Adrenal gland (tissue), 12 donors: ENCODE data around the gene SYT2. TPM values are rescaled to one million over a fixed set of nuclear protein-coding genes. Genes with fewer than 3 reads are reported as not detected.
A peak's percentile ranks its signal among the peaks of the same experiment; 100 is the strongest.

ENCODE experiments used
- DNase-seq, 7 donors: peaks; one replicate each; pipeline ENCODE4 v3.0.0-alpha.2; 2019 to 2020
- H3K27ac ChIP-seq, 5 donors: fragments of 200-600 bp; sonication (generic) in 4 of 5; 1 replicate in 3 of 5; 2 replicates in 2 of 5; pipeline versions ENCODE4 v1.5.1 to v1.8.0; 2016 to 2020; ENCODE audit warnings: mild to moderate bottlenecking in 1 of 5
- H3K27me3 ChIP-seq: fragments of 200-600 bp; 2 replicates; pipeline ENCODE4 v1.8.0; 2021
- H3K36me3 ChIP-seq, 2 donors: fragments of 200-600 bp; replicated peaks in 1 of 2; 1 replicate in 1 of 2; 2 replicates in 1 of 2; pipeline versions ENCODE4 v1.5.1 to v1.8.0; 2018 to 2022
- H3K4me1 ChIP-seq, 2 donors: fragments of 200-600 bp; replicated peaks in 1 of 2; 1 replicate in 1 of 2; 2 replicates in 1 of 2; pipeline versions ENCODE4 v1.5.1 to v1.8.0; 2018 to 2021
- H3K4me3 ChIP-seq, 4 donors: fragments of 200-600 bp; sonication (generic) in 3 of 4; one replicate each; pipeline ENCODE4 v1.5.1; 2016 to 2018
- H3K9me3 ChIP-seq, 3 donors: fragments of 200-600 bp; sonication (generic) in 1 of 3; replicated peaks in 1 of 3; 1 replicate in 2 of 3; 2 replicates in 1 of 3; pipeline versions ENCODE4 v1.5.1 to v1.8.0; 2016 to 2021
- POLR2A ChIP-seq, 2 donors: fragments of 450-650 bp; IDR thresholded peaks; one replicate each; pipeline ENCODE4 v1.6.1; 2017; ENCODE audit warnings: antibody characterized with exemption in 2 of 2, mild to moderate bottlenecking in 2 of 2, moderate library complexity in 1 of 2
- WGBS, 4 donors: extraction: QIAGEN DNeasy Blood & Tissue Kit in 2 of 4; methylation state at CpG; one replicate each; pipeline versions ENCODE4 v1.1.5 to v1.1.7; 2013 to 2017; 5-methylcytosine and 5-hydroxymethylcytosine counted together
- intact Hi-C, 2 donors: fragments of 100-400 bp; cut with DNase I; formaldehyde crosslinking; loops; one replicate each; pipeline versions ENCODE4 v1.14.1 to v1.15.0; 2022 to 2023
- polyA plus RNA-seq, 3 donors: library from polyadenylated mRNA; stranded (reverse); fragments of 200-250 nt in 2 of 3; fragments of 350-450 nt in 1 of 3; fragmentation: Illumina TruSeq in 1 of 3; extraction: RNeasy Lipid Tissue Mini Kit (QIAGEN cat#74804) in 1 of 3; gene quantifications; one replicate each; pipeline ENCODE4 v1.2.3, GENCODE V29; 2013 to 2014
- total RNA-seq, 9 donors: library from RNA; depleted of rRNA in 4 of 9; stranded (reverse); fragments of >200 nt in 4 of 9; fragments of 120-200 nt in 1 of 9; fragmentation: NEBNext Ultra II Directional in 1 of 9; extraction: Animal tissue kit (Norgen Biotek cat#: 25700) in 1 of 9; gene quantifications; one replicate each; pipeline versions ENCODE4 v1.1.0 to v1.2.4, GENCODE V29; 2013 to 2023
- TF ChIP-seq, protein P1 (sequence below), 6 experiments: fragments of 450-650 bp in 4 of 6; fragments of 200-600 bp in 2 of 6; sonication (generic) in 1 of 6; IDR thresholded peaks; 1 replicate in 5 of 6; 2 replicates in 1 of 6; pipeline versions ENCODE4 v1.5.1 to v1.8.0; 2016 to 2021; ENCODE audit warnings: antibody characterized with exemption in 6 of 6, mild to moderate bottlenecking in 2 of 6, moderate library complexity in 1 of 6
- donor health status: healthy with polysubstance abuse.
- donor health status: Bipolar disorder and iron deficiency.
- donor health status: DM: yes; HTN: yes; CAD: no.
- donor health status: DM: no; HTN: no; CAD: no.
- donor health status: DM: no; HTN: no; CAD: no.
- donor health status: DM: yes; HTN: yes; CAD: no.

Gene SYT2
- total and polyA plus RNA-seq, 12 donors, result 0.08 to 3.8 (median 0.44) TPM; not detected in 3

DNA sequence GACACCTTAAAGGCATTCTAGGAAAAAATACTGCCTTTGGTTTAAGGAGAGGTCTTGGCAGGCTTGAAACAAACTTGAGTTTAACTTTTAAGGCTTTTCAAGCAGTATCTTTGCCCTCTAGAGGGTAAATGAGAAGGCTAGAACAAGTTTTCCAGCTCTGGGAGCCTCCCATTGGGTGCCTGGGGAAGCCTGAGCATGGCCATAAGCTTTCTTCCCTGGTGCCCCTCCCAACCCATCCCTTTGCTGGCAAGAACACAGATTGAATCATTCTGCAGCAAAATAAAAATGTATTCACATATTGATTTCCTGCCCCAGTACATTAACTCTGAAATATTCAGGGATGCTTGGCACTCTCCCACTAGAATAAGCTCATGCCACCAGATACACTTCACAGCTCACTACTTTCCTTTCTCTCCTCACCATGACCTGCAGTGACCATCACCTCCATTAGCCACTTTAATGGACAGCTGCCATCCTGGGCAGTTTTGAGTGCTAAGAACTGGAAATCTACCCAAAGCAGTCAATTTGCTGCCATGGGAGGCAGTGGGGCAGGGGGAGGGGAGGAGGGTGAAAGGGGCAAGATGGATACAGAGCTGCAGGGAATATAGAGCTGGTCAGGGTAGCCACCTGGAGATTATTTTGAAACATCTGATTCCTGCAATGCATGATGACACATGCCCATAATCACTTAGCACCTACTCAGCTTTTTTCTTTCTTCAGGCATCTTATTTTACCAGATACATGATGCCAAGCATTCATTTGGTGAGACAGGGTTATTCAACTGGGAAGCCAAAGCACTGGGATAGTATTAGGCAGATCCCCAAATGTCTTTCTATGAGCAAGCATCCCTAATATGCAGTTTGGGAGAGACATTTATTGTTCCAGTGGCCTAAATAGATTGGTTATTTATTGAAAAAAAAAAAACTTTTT lies 140.6 kb downstream of the SYT2 start:
- peak overlapping the region in 2 of 5 donors; percentile 20 to 61 for H3K27ac ChIP-seq
- no peaks in the 10 kb centered on the region for H3K9me3 ChIP-seq
- intact Hi-C loops, result loop anchor here in 1 of 2 donors (10.0 kb wide), 1 partner anchor 65 kb away; no protein-coding TSS in a partner anchor
- H3K36me3 ChIP-seq, result no peaks in the 10 kb centered on the region
- no peak overlapping the region for H3K4me3 ChIP-seq
- TF ChIP-seq, protein P1, sequence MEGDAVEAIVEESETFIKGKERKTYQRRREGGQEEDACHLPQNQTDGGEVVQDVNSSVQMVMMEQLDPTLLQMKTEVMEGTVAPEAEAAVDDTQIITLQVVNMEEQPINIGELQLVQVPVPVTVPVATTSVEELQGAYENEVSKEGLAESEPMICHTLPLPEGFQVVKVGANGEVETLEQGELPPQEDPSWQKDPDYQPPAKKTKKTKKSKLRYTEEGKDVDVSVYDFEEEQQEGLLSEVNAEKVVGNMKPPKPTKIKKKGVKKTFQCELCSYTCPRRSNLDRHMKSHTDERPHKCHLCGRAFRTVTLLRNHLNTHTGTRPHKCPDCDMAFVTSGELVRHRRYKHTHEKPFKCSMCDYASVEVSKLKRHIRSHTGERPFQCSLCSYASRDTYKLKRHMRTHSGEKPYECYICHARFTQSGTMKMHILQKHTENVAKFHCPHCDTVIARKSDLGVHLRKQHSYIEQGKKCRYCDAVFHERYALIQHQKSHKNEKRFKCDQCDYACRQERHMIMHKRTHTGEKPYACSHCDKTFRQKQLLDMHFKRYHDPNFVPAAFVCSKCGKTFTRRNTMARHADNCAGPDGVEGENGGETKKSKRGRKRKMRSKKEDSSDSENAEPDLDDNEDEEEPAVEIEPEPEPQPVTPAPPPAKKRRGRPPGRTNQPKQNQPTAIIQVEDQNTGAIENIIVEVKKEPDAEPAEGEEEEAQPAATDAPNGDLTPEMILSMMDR (IDR thresholded peaks at IDR 0.05), result no peak
- TF ChIP-seq POLR2A (IDR thresholded peaks at IDR 0.05), result no peak
- no peak for DNase-seq
- no peaks in the 10 kb centered on the region for H3K27me3 ChIP-seq
- peaks cover 5 to 42% of the 10 kb centered on the region in 2 donors for H3K4me1 ChIP-seq

GRCh38 chr1:202568826-202569225 lies 141.4 kb downstream of the SYT2 start:
- intact Hi-C loops, result no loop called here
- H3K4me3 ChIP-seq, result no peak overlapping the region
- H3K9me3 ChIP-seq, result no peaks in the 10 kb centered on the region
- DNase-seq, result peak in 2 of 7 donors; percentile 9 to 17
- H3K27ac ChIP-seq, result peak overlapping the region in 2 of 5 donors; percentile 20 to 61
- H3K27me3 ChIP-seq, result no peaks in the 10 kb centered on the region
- TF ChIP-seq, protein P1 (IDR thresholded peaks at IDR 0.05), result no peak
- no peak for TF ChIP-seq POLR2A (IDR thresholded peaks at IDR 0.05)
- no peaks in the 10 kb centered on the region for H3K36me3 ChIP-seq
- peaks cover 5 to 42% of the 10 kb centered on the region in 2 donors for H3K4me1 ChIP-seq
- 62 to 78% (median 69%) methylated on average over 4 of the region's 4 CpGs for WGBS, 4 donors

DNA sequence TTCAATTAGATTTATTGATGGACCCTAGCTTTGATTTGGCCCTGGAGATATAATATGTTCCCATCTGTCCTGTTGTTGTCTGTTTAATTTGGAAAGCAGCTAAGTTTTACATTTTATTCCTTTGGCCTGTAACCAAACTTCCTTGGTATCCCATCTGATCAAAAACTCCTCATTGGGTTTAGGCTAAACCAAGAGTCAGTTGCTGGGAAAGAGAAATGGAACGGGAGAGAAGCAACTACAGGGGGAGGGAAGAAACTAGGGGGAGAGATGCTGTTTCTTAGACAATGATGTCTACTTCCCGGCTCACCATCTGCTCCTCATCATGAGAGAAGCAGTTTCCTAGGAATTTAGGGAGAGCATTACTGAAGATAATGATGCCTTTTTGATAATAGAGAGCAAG lies 141.8 kb downstream of the SYT2 start:
- Histone ChIP-seq H3K4me1 (peaks cover 5 to 42% of the 10 kb centered on the region in 2 donors), H3K36me3 (no peaks in the 10 kb centered on the region), H3K27ac (peak overlapping the region in 2 of 5 donors; percentile 33 to 61), H3K4me3 (no peak overlapping the region), H3K9me3 (no peaks in the 10 kb centered on the region), H3K27me3 (no peaks in the 10 kb centered on the region)
- WGBS, 4 donors, result 75 to 79% (median 76%) methylated on average over 2 of the region's 2 CpGs
- no peak for DNase-seq
- TF ChIP-seq, protein P1 (IDR thresholded peaks at IDR 0.05), result no peak
- no peak for TF ChIP-seq POLR2A (IDR thresholded peaks at IDR 0.05)
- intact Hi-C loops, result no loop called here

- peak overlapping the region in 2 of 5 donors; percentile 33 to 61 for H3K27ac ChIP-seq
- H3K36me3 ChIP-seq, result no peaks in the 10 kb centered on the region
- intact Hi-C loops, result no loop called here
- no peak overlapping the region for H3K4me3 ChIP-seq
- no peak for DNase-seq
- whole genome bisulfite sequencing, 4 donors, result 77 to 84% (median 81%) methylated on average over 4 of the region's 4 CpGs
- no peaks in the 10 kb centered on the region for H3K9me3 ChIP-seq
- H3K27me3 ChIP-seq, result no peaks in the 10 kb centered on the region
- TF ChIP-seq, protein P1 (IDR thresholded peaks at IDR 0.05), result no peak
- peaks cover 5 to 42% of the 10 kb centered on the region in 2 donors for H3K4me1 ChIP-seq
Measured at GRCh38 chr1:202567738-202568137, 142.5 kb downstream of the SYT2 start.
